HG03520 (cell line): ENCODE results near the gene F13A1.

Experiments used
- ATAC-seq: cut with Tn5 transposase; IDR thresholded peaks from one replicate; pipeline ENCODE4 v1.9.1; 2021; ENCODE audit warnings: mild to moderate bottlenecking, moderate library complexity; ENCODE audit not compliant: unreplicated experiment

Gene F13A1

DNA sequence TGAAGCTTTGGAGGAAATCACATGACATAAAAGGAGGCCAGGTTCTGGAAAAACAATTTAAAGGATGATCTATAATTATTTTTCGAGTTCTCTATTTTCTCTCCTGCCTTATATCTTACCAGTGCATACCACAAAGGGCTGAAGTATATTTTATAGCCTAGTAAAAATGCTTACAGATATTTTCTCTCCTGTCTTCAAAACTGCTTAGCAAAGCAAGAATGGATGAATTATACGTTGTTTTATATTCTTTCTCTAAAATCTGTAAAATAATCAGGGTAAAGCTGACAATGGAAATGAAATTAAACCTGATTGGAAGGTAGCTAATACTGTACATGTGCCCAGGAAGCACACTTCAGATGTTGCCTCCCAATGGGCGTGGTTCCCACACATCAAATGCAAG lies 123.7 kb downstream of the F13A1 start:
- no peak for ATAC-seq

DNA sequence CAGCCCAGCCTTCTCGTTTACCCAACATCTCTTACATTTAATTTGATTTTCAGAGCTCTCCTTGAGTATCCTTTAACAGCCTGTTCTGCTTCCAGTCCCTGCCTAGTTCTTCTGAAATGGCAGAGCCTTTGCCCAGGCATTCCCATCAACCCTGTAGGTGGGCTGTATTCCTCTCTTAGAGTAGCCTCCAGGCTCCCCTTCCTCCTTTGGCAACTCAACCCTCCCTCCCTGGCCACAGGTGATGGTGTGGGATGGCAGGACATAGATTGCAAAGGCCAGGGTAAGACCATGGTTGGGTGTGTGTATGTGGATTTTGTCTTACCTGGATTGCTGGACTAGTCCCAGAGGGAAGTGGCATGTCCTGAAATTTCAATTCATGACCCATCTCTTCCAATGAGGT lies 125.4 kb downstream of the F13A1 start:
- no peak for ATAC-seq

DNA sequence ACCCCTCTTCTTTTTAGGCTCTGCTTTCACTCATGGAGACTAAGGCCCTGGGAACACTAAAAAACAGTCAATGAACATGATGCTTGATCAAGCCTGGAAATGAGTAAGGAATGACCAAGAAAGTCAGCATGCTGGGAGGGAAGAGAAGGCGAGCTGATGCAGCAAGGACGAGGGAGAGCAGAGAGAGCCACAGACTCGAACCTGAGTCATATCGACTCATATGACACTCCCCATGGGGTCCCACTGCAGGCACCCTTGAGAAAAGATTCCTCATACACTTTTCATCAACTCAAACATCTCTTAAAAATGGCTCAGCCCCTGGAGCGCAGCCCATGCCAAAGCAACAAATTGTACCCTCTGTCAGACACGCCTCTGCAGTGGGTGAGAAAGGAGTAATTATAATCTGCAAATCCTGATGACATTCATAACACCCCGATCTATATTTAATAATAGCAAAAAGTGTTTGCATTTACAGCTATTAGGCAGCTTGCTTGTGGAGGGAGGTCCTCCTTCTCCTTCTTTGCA lies 127.2 kb downstream of the F13A1 start:
- ATAC-seq = no peak

DNA sequence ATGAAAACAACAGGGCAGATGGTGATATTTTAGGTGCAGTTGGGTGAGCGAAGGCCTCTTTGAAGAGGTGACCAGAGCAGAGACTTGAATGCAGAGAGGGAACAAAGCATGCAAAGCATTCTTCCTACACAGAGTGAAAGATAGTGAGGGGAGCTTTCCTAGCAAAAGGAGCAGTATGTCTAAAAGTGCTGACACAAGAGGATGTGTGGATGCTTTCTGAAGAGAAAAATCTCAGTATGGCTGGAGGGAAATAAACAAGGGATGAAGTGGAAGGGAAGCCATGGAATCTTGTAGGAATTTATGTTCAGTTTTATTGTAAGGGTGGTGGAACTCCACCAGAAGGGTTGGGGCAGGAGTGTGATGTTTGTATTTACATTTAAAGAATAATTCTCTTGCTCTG lies 128.6 kb downstream of the F13A1 start:
- ATAC-seq = no peak

DNA sequence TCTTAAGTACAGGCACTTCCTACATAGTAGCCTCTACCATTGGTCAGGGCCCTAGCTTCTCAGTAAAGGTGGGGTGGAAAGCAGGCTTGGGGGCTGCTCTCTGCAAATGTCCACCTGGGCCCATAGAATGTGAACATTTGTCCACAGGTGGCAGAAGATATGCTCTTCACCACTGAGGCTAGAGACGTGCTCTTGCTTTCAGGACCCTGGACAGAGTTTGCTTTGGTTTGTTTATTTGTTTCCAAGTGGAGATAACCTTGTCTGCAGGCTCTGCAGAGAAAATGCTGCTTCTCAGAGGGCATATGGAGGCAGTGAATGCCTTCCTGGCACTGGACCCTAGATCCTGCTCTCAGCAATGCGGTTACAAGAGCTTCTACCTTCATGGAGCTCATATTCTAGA lies 129.0 kb downstream of the F13A1 start:
- no peak for ATAC-seq

DNA sequence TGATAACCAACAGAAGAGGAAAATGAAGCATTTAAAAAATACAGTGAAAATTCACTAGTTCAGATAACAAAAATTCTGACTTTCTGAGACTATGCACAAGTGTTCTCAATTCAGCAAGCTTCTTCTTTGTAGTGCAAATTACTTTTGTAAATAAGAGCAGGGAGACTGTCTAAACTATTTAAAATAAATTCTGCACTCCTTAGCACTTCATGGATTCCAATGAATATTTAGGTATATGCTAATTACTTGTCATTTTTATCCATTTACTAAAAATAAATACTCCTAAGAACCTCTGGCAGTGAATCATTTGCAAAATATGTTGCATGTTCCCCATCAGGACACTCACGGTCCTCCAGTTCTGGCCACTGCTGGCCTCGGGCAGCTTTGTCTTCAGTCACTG lies 139.8 kb downstream of the F13A1 start:
- no peak for ATAC-seq

DNA sequence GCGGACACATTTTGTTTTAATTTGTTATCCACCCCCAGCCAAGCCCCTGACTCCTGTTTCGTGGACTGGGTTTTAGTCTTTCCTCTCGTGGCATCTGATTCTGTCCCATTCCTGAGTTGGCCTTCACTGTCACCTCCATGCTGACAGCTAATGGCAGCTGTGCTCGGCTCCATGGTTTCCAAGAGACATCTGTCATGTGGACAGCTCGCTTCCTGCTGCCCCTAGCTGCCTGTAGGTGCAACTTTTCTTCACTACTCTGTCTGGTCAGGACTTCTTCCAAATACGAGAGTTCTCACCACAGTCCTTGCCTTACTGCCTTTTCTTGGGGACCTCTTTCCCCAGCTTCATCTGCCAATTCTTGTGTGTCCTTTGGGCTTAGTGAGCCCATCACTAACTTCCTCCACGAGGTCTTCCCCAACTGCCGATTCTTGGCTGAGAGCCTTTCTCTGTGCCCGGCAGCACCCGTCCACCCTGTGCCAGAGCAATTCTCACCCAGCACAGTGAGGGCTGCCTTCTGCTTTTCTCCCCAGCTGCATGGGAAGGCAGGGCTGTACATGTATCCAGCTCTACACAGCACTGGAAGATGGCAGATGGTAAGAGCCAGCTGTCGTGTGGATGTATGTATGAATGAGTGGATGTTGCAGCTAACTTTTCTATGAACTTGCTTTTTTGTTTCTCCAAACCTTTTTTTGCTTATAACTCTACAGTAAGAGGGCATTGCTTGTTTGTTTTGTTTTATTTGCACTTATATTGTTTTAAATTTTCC lies 140.4 kb downstream of the F13A1 start:
- ATAC-seq = no peak

DNA sequence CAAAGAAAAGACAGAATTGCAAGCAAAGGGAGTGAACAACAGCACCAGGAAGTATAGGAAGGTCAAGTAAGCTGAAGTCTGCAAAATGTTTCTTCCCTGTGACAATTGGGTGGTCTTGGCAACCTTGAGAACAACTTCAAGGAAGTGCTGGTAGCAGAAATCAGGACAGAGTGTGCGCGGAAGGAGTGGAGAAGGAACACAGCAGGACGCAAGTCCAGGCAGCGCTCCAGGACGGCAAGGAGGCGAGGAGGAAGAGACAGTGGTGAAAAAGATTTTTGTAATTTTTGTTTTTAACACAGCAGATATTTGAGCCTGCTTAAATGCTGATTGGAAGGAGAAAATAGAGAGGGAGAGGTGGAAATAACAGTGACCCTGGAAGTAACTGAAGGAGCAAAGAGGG lies 141.7 kb downstream of the F13A1 start:
- ATAC-seq = no peak

DNA sequence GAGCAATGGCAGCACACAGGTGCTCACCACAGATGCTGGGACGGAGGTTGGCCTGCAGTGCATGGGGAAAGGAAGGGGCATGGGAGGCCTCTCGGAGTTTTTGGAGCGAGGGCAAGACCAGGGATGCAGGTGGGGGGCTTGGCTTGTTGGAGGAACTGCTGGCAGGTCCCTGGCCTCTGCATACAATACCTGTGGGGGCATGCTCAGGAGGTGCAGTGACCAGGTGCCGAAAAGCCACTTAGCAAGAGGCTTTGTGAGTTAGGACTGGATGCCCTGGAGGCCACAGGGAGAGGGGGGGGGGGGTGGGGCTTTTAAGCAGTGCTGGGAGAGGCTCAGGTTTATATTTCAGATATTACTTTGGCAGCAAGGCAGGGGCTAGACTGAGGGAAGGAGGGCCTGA lies 142.7 kb downstream of the F13A1 start:
- no peak for ATAC-seq

DNA sequence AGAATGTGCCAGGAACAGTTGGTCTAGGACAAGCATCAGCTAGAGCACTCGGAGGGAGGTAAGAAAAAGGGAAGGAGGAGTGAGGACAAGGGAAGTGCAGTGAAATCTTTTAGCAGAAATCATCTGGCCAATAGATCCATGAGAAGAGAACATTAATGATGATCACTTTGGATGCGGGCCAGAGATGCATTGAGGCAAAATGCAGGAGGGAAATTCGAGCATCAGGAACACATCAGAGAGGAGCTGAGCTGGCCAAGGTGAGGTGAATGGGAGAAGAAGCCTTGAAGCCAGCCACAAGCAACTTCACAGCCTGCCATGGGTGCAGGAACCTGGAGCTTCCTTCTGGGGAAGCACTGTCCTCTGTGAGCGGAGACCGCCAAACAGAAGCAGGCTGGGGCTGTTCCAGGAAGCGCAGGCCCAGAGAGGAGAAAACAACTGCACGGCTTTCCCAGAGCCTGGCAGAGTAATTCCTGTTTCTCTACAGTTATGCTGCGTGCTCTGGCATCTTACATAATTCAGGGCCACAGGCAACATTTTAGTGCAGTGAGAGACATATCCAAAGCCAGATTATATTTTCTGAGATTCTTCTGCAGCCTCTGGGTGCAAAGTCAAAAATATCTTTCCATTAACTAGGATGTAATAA lies 143.8 kb downstream of the F13A1 start:
- ATAC-seq = no peak

DNA sequence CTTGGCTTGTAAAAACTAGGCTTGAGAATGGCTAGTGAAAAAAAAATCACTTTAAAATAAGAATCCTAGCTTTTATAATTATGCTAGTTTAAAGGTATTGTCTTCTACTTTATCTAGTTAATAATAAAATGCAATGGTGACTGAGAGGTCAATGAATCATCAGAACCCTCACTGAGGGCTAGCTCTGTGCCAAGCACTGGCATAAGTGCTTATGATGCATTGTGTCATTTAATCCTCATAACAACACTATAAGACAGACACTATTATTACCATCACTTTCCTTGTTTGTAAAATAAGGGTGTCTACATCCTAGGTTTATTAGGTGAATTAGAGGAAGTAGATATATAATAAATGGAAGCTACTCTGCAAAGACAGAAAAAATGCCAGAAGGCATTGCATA lies 144.3 kb downstream of the F13A1 start:
- ATAC-seq = no peak

DNA sequence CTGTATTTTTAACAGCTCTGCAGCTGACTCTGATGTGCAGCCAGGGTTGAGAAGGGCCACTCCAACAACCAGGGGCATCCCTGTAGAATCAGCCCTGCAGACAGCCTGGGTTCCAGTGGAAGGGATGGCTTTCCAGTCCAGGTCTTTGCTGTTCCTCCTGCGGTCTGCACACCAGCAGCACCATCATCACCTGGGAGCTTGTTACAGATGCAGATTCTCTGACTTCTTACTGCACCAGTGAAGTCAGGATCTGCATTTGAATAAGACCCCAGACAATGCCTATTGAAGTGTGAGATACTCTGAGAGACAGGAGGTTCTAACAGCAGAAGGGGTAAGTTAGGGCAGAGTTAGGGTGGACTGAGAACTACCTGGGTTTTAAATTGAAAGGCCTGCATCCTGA lies 151.3 kb downstream of the F13A1 start:
- no peak for ATAC-seq

DNA sequence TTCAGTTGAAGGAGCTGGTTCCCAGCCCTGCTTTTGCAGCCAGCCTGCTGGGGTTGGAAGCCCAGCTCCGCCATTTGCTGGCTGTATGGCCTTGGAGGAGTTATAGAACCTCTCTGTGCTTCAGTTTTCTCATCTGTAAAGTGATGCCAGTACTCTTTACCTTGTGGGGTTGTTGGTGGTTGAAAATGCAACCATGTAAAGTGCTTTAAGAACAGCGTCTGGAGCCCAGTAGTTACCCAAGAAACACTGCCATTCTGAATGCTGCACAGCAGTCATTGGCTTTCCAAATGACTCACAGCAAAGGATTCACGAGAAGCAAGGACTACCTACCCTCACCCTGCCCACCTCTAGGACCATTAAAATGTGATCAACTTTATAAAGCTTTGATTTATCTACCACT lies 154.4 kb downstream of the F13A1 start:
- no peak for ATAC-seq

DNA sequence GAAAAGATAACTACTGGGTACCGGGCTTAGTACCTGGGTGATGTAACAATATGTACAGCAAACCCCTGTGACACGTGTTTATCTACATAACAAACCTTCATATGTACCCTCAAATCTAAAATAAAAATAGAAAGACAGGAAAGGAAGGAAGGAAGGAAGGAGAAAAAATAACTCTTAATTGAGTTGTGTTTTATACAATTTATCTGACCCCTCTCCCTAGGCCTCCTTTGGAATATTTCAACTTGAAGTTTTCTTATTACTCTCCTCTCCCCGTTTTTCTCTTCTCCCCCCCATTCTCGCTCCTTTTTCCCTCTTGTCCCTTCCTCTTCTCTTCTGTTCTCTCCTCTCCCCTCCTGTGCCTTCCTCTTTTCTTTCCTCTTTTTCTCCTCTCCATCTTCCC lies 156.1 kb downstream of the F13A1 start:
- ATAC-seq = no peak

DNA sequence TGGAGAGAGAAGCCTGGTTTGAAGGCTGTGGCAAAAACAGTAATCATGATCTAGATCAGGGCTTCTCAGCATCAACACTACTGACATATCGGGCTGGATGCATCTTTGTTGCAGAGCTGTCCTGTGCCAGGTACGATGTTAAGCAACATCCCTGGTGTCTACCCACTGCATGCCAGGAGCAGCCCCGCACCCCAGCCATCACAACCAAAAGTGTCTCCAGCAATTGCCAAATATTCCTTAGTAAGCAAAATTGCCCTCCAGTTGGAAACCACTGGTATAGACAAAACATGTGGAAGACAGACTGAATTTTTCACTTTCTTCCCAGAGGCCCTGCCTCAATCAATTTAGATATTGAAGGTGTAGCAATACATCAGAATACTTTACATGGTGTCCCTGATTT lies 166.1 kb downstream of the F13A1 start:
- no peak for ATAC-seq

DNA sequence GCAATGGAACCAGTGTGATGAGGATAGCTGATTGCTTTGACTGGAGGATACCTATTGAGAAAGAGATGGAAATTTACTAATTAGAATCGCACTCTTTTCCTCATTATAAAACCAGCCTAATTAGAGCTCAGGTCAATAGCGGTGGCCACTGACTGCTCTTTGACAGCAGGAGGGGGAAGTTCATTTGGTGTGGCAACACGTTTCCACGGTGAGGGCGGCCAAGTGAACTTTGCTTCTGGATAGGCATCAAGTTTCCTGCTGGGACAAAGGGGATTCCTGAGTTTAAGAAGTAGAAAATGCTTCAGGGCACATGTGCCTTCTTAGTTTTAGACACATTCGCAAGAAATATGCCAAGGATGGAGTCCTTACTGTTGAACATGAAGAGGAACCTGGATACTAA lies 168.4 kb downstream of the F13A1 start:
- ATAC-seq = no peak

DNA sequence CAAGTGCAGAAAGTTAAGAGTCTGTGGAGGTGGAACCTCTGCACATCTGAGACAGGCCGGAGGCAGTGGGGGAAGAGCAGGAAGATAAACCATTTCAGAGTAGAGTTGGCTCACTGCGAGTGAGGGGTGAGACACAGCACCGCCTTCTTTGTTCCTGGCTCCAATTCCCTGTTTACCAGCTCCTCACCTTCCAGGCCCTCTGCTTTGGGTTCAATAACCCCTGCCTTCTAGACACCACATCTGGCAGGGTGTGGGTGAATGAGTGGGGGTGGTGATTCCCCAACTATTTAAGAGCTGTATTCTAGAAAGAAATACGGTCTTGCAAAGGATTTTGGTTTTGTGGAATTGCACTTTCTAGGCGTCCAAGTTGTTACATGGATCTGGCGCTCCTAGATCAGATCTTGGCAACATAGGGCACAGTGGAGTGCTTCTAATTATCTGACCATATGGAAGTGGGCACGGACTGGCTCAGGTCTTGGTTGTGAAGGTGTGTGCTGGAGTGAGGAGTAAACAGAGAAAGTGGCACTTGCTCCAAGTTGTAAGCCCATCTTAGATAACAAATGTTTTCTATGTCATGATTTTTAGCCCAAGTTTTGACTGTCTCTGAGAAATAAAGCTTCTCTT lies 172.2 kb downstream of the F13A1 start:
- ATAC-seq = no peak

DNA sequence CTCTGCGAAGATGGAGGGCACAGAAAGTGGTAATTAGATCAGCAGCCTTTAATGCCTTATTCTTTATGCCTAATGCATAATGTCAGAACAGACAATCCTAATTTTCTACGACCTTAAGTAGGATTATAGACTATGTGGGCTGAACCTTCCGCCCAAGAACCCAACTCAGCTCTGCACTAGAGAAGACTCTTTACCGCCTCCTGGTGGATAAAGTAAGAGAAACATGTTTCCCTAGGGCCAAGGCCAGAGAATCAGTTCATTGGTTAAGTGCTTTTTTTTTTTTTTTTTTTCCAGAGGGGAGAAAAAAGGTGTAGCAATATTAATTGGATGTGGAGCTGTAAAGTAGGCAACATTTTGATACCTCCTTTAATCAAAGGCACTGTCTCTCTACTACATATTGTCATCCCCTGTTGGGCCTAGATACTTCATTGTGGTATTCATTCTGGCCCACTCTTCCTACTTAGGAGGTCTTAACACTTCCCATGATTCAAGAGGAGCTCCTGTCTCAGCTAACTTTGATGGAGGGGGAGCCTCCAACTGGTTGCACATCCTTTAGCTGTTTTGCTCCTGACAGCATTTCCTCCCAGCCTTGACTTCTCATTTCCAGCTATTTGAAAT lies 188.9 kb downstream of the F13A1 start:
- ATAC-seq = no peak

DNA sequence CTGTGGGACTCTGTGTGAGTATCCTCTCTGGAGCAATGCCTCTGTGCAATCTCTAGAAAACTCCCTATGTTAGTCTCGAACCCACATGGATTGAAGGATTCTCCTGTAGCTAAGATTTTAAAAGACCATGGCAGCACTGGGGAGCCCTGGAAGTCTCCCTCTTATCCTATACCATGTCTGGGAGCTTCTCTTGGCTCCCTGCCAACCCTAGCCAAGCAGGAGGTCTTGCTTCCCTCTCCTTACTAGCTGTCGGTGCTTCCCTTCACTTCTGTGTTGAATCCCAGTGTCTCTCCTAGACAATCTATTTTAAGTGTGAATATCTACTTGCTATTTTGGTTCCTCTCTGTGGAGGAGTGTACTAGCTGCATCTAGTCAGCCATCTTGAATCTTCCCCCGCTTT lies 195.0 kb downstream of the F13A1 start:
- ATAC-seq = no peak

DNA sequence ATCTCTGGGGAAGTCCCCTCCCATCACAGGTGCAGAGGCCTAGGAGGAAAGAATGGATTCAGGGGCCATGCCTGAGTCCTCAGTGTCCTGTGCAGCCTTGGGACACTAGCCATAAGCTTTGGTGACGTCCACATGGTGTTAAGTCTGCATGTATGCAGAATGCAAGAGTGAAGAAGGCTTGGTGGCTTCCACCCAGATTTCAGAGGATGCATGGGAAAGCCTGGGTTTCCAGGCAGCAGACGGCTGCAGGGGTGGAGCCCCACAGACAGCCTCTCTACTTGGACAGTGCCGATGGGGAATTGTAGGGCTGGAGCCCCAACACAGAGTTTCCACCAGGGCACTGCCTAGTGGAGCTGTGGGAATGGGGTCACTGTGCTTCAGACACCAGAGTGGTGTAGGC lies 196.7 kb downstream of the F13A1 start:
- no peak for ATAC-seq

DNA sequence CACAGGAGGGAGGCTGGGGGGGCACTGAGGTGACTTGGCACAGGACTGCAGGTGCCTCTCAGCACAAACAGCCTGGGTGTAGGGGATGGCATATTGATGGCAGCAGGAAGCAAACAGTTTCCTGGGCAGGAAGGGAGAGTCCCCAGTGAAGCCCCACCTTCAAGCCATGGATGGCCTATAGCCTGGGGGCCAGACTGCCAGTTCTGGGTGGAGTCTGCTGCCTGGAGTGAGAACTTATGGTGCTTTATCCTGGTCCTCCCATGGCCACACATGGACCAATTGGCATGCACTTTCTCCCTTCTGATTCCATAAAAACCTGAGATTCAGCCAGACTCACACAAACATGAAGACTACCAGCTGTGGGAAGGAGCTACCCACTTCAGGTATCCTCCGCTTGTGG lies 198.5 kb downstream of the F13A1 start:
- no peak for ATAC-seq
